ENCODE measurements around the gene RFNG. TPM values are rescaled to one million over a fixed set of nuclear protein-coding genes. Genes with fewer than 3 reads are reported as not detected.

Gene RFNG
- total and polyA plus RNA-seq, 12 donors: 13.9 to 30.1 (median 20.3) TPM

- H3K9me3 ChIP-seq: no peaks in the 10 kb centered on the region
- H3K4me1 ChIP-seq: no peaks in the 10 kb centered on the region
- H3K27ac ChIP-seq: no peak overlapping the region
- H3K36me3 ChIP-seq: peaks cover 0 to 100% (median 76%) of the 10 kb centered on the region in 9 donors
- peak in 1 of 2 donors; percentile 8 for DNase-seq
- no peak for ATAC-seq
- no peaks in the 10 kb centered on the region for H3K27me3 ChIP-seq
- no peak for TF ChIP-seq CTCF (IDR thresholded peaks at IDR 0.05)
- H3K4me3 ChIP-seq: no peak overlapping the region
- intact Hi-C loops (cut with DNase I): no loop called here
- 90 to 92% methylated on average over 25 of the region's 25 CpGs for WGBS, 2 donors
These were observed 34.5 kb upstream of the RFNG start for GRCh38 chr17:82085931-82086764.

GRCh38 chr17:82085031-82085861 is 33.6 kb upstream of the RFNG start:
- no peaks in the 10 kb centered on the region for H3K9me3 ChIP-seq
- no peak overlapping the region for H3K27ac ChIP-seq
- no peak for ATAC-seq
- WGBS, 2 donors: 91 to 92% methylated on average over 40 to 49 of the region's 49 CpGs
- H3K27me3 ChIP-seq: no peaks in the 10 kb centered on the region
- DNase-seq: peak in 1 of 2 donors; percentile 7
- no peak overlapping the region for H3K4me3 ChIP-seq
- intact Hi-C loops (cut with DNase I): no loop called here
- no peaks in the 10 kb centered on the region for H3K4me1 ChIP-seq
- peaks cover 0 to 100% (median 82%) of the 10 kb centered on the region in 9 donors for H3K36me3 ChIP-seq
- no peak for TF ChIP-seq CTCF (IDR thresholded peaks at IDR 0.05)

DNA sequence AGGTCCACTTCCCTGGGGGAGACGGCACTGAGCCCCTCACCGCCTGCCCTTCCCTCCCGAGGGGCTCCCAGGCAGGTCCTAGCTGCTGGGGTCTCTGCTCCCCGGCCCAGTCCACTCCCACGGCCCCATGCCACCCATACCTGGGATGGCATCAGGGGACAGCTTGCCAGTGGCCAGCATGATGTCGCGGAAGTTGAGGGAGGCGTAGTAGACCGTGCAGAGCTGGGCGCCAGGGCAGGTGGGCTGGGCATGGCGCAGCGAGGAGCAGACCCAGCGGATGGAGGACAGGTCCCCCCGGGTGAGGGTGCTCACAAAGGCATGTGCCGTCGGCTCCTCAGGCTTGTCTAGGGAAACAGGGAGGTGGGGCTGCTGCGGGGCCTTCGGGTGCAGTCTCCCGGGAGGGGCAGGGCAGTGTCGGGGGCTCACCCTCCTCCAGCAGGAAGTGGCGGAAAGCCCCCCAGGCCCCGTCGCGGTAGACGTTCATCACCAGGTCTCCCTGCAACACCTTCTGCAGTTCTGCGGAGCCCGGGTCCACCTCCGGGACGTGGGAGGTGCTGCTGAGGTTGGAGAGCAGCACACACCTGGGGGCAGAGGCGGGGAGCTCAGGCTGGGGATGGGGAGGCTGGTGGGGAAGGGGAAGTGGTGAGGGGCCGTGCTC is 32.9 kb upstream of the RFNG start:
- Histone ChIP-seq H3K9me3 (no peaks in the 10 kb centered on the region), H3K27ac (no peak overlapping the region), H3K4me1 (no peaks in the 10 kb centered on the region), H3K27me3 (no peaks in the 10 kb centered on the region), H3K36me3 (peaks cover 0 to 100% (median 82%) of the 10 kb centered on the region in 9 donors), H3K4me3 (no peak overlapping the region)
- ATAC-seq (no peak), DNase-seq (peak in 1 of 2 donors; percentile 12)
- no peak for TF ChIP-seq CTCF (IDR thresholded peaks at IDR 0.05)
- intact Hi-C loops (cut with DNase I): no loop called here
- 94% methylated on average over 31 of the region's 31 CpGs for WGBS, 2 donors
